Ammon's horn (tissue), 1 donor: ENCODE measurements around the gene SFI1.
"Not testable (repeated sequence)": the region's sequence is repeated elsewhere in the genome, so short reads cannot be mapped to it uniquely, and the experiment has no call there.

Source experiments
- DNase-seq: peaks from one replicate; pipeline ENCODE4 v3.0.0-alpha.2; 2016; ENCODE audit warnings: low spot score

Gene SFI1

GRCh38 chr22:31635638-31636306, 139.4 kb downstream of the SFI1 start:
- no peak for DNase-seq

DNA sequence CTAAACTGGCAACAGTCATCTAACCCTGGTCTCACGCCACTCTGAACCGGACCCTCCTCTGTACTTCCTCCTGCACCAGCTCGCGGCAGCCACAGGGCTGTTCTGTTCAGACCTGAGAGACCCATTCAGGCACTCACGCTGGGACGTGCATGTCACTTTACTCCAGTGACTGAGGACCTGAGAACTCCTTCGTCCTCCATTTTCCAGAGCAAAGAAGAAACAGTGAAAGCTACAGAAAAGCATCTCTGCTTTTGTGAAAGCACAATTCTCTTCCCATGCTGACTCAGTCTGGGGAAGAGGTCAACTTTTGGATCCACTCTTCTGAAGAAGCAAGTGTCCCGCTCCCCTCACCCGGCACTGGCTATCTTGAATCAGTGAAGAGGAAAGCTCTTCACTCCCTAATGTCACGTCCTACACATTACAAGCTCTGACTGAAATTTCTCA, 141.1 kb downstream of the SFI1 start:
- DNase-seq = peak; percentile 52

DNA sequence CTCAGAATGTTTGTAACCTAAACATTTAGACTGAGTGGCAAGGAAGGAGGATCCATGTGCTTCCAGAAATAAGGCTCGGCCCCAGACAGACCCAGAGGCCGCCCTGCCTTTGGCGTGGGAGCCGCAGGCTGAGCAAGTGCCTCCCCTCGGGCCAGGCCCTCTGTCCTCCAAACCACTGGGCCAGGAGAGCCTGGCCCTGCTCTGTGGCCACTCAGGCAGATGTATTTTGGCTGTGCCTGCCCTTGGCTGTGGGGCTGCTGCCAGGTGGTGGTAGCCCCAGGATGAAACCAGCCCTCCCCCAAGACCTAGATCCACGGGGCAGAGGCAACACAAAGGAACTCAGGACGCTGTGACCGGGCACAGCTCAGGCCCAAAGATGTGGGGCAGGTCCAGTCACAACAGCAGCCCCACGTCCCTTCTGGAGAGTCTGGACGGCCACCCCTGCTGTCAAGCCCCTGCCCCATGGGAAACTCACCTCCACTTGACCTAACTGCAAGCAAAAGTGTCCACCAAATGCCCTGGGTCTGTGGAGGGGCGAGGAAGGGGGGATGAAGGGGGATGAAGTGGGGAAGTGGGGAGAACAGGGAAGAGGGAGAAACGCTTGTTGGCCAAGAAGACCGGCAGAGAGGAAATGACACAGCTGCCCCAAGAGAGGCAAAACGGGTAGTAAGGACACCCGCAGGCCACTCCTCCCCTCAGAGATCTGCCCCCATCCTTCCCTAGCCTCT, 141.7 kb downstream of the SFI1 start:
- peak; percentile 67 for DNase-seq

GRCh38 chr22:31639436-31640039, 143.2 kb downstream of the SFI1 start:
- no peak for DNase-seq

GRCh38 chr22:31646186-31647019, 150.1 kb downstream of the SFI1 start:
- no peak for DNase-seq

- DNase-seq = no peak
These were observed 150.7 kb downstream of the SFI1 start for GRCh38 chr22:31647066-31647465.

- no peak for DNase-seq
These were observed 151.4 kb downstream of the SFI1 start for GRCh38 chr22:31647523-31648320.

GRCh38 chr22:31650391-31650790, 154.1 kb downstream of the SFI1 start:
- DNase-seq = no peak

DNA sequence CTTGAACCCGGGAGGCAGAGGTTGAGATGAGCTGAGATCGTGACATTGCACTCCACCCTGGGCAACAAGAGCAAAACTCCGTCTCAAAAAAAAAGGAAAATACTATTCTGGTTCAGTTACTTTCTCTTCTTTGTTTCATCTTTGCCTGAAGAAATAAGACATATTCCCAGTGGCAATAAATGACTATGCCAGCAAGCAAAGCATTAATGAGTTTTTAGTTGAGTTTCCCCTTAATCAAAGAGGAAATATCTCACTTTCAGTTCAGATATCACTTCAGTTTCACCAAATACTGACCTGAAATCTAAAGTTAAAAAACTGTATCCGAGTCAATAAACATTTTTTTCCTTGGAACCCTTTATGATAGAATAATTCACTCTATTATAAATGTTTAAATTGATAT, 155.3 kb downstream of the SFI1 start:
- DNase-seq = no peak

GRCh38 chr22:31652088-31652487, 155.8 kb downstream of the SFI1 start:
- DNase-seq = no peak

- no peak for DNase-seq
These were observed 156.8 kb downstream of the SFI1 start for GRCh38 chr22:31652911-31653684.

DNA sequence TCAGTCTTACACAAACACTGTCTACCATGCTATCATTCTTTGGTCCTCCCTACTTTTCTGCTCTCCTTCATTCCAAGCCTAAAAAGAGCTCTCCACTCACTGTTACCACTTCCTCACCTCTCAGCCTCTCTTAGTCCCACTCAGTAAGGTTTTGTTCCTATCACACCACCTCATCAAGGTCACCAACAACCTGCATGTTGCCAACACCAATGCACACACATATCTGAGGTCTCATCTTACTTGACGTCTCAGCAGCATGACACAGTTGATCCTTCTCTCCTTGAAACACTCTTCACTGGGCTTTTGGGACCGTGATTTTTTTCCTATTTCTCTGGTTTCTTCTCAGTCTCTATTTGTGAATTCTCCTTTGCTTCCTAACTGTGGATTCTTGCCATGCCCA, 157.6 kb downstream of the SFI1 start:
- DNase-seq = no peak

DNA sequence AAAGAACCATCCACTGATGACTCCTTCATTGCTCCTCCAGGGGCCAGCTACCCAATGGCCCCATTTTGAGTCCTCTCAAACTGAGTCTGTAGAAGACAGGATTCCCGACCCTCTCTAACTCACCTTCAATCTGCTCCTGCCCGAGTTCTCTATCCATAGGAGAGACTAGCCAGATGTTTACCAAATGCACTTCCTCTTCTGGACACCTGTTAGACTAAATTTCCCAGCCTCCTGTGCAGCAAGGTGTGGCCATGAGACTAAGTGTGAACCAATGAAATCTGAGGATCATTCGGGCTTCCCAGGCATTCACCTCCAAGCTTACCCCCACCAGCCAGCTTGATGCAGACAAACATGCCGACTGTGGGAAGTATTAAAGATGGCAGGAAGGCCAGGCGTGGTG, 158.1 kb downstream of the SFI1 start:
- no peak for DNase-seq

GRCh38 chr22:31659246-31659645, 162.9 kb downstream of the SFI1 start:
- DNase-seq = no peak

- DNase-seq = not testable (repeated sequence)
These were observed 164.6 kb downstream of the SFI1 start for GRCh38 chr22:31660860-31661341.

GRCh38 chr22:31661851-31662667, 165.7 kb downstream of the SFI1 start, which contains the start of gene PISD:
Gene PISD (minus strand): TSS chr22:31662215. CDS start chr22:31662208, 7 bp downstream.
- DNase-seq = peak; percentile 96

GRCh38 chr22:31662668-31663037, 166.3 kb downstream of the SFI1 start:
- DNase-seq = no peak
